ENCODE results near the gene MFSD11.

- TF ChIP-seq CTCF (conservative IDR thresholded peaks at IDR 0.05; ENCODE audit: low read length) (no peak), EZH2phosphoT487 (IDR thresholded peaks at IDR 0.05; ENCODE audit: borderline replicate concordance, low read depth, low read length) (no peak)
Observed at GRCh38 chr17:76704805-76705204, 33.1 kb upstream of the MFSD11 start.
